ENCODE data around the gene SLC12A2.

- TF ChIP-seq EZH2 (IDR thresholded peaks at IDR 0.05) (no peak), POLR2AphosphoS5 (IDR thresholded peaks at IDR 0.05; ENCODE audit: borderline replicate concordance, low read depth, low read length) (no peak), FOXP2 (optimal IDR thresholded peaks at IDR 0.05; ENCODE audit: control extremely low read depth, extremely low read length, insufficient read depth) (no peak)
These were observed 18.1 kb downstream of the SLC12A2 start for GRCh38 chr5:128101676-128102075.
